Tibial nerve (tissue), 4 donors: Measurements from ENCODE around the gene GNG7. TPM values are rescaled to one million over a fixed set of nuclear protein-coding genes. Genes with fewer than 3 reads are reported as not detected.

Experiments used
- DNase-seq, 2 donors: peaks; one replicate each; pipeline ENCODE4 v3.0.0-alpha.2; 2019; ENCODE audit warnings: low spot score in 2 of 2
- H3K27ac ChIP-seq, 4 donors: fragments of 200-600 bp; sonication (generic) in 3 of 4; one replicate each; pipeline ENCODE4 v1.5.1; 2017 to 2019; ENCODE audit warnings: mild to moderate bottlenecking in 1 of 4
- H3K27me3 ChIP-seq, 2 donors: fragments of 200-600 bp; sonication (generic) in 1 of 2; one replicate each; pipeline versions ENCODE4 v1.5.1 to v1.6.0; 2017 to 2019
- H3K36me3 ChIP-seq, 3 donors: fragments of 200-600 bp; sonication (generic); one replicate each; pipeline ENCODE4 v1.5.1; 2018 to 2019
- H3K4me1 ChIP-seq, 4 donors: fragments of 200-600 bp; sonication (generic) in 3 of 4; one replicate each; pipeline ENCODE4 v1.5.1; 2017 to 2019
- H3K4me3 ChIP-seq, 4 donors: fragments of 200-600 bp; sonication (generic) in 3 of 4; one replicate each; pipeline ENCODE4 v1.5.1; 2017 to 2019; ENCODE audit warnings: mild to moderate bottlenecking in 1 of 4, moderate library complexity in 1 of 4
- H3K9me3 ChIP-seq, 4 donors: fragments of 200-600 bp; sonication (generic) in 3 of 4; one replicate each; pipeline ENCODE4 v1.5.1; 2017 to 2019
- CTCF ChIP-seq, 5 experiments: fragments of 200-600 bp in 3 of 5; fragments of 450-650 bp in 2 of 5; sonication (generic) in 3 of 5; IDR thresholded peaks; one replicate each; pipeline ENCODE4 v1.5.1; 2016 to 2019; ENCODE audit warnings: antibody characterized with exemption in 5 of 5, mild to moderate bottlenecking in 3 of 5, moderate library complexity in 2 of 5
- EP300 ChIP-seq, 2 donors: sonication (generic); formaldehyde crosslinking; IDR thresholded peaks; one replicate each; pipeline ENCODE4 v1.6.1; 2017; ENCODE audit warnings: antibody characterized with exemption in 2 of 2, mild to moderate bottlenecking in 1 of 2
- POLR2A ChIP-seq, 2 donors: fragments of 450-650 bp; IDR thresholded peaks; one replicate each; pipeline ENCODE4 v1.6.1; 2017; ENCODE audit warnings: antibody characterized with exemption in 2 of 2, mild to moderate bottlenecking in 2 of 2, moderate library complexity in 2 of 2
- WGBS, 2 donors: methylation state at CpG; one replicate each; pipeline ENCODE4 v1.1.5; 2018; 5-methylcytosine and 5-hydroxymethylcytosine counted together
- total RNA-seq, 4 donors: library from RNA; depleted of rRNA; stranded (reverse); fragments of >200 nt; gene quantifications; one replicate each; pipeline ENCODE4 v1.1.0, GENCODE V29; 2016

GNG7 gene
- total RNA-seq, 4 donors from 2014 or later = 2.6 to 5.3 (median 3.5) TPM

DNA sequence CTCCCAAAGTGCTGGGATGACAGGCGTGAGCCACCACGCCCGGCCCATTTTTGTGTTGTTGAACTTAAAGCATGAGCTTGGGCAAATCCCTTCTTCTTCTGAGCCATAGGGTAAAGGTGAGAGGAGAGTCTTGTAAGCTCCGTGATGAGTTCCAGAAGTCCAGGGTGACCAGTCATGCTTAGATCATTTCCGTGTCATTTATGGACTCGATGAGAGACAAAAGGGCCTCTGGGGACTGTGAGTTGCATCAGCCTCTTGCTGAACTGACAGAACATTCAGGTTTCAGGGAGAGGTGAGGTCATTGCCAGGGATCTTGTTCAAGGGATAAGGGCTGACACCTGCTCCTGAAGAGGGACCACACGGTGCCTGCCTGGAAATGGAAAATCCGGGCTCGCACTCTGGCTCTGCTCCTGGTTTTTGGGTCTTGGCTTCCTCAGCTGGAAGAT is 173.0 kb downstream of the GNG7 start:
- H3K4me3 ChIP-seq = no peak overlapping the region
- no peaks in the 10 kb centered on the region for H3K36me3 ChIP-seq
- 83 to 87% methylated on average over 8 to 9 of the region's 9 CpGs for WGBS, 2 donors
- peak in 1 of 2 donors; percentile 14 for TF ChIP-seq EP300 (IDR thresholded peaks at IDR 0.05)
- TF ChIP-seq CTCF (IDR thresholded peaks at IDR 0.05) = no peak
- TF ChIP-seq POLR2A (IDR thresholded peaks at IDR 0.05) = no peak
- no peak for DNase-seq
- peak overlapping the region in 1 of 4 donors; percentile 15 for H3K27ac ChIP-seq
- H3K4me1 ChIP-seq = peaks cover 0 to 19% (median 2%) of the 10 kb centered on the region in 4 donors
- peaks cover 0 to 15% (median 0%) of the 10 kb centered on the region in 4 donors for H3K9me3 ChIP-seq
- H3K27me3 ChIP-seq = no peaks in the 10 kb centered on the region

GRCh38 chr19:2528675-2529101 is 173.8 kb downstream of the GNG7 start:
- H3K4me1 ChIP-seq = peaks cover 0 to 25% (median 6%) of the 10 kb centered on the region in 4 donors
- TF ChIP-seq POLR2A (IDR thresholded peaks at IDR 0.05) (no peak), CTCF (IDR thresholded peaks at IDR 0.05) (no peak), EP300 (IDR thresholded peaks at IDR 0.05) (no peak)
- H3K9me3 ChIP-seq = peaks cover 0 to 8% (median 0%) of the 10 kb centered on the region in 4 donors
- no peaks in the 10 kb centered on the region for H3K36me3 ChIP-seq
- H3K27ac ChIP-seq = no peak overlapping the region
- H3K4me3 ChIP-seq = no peak overlapping the region
- no peak for DNase-seq
- WGBS, 2 donors = 77 to 91% methylated on average over 8 of the region's 8 CpGs
- no peaks in the 10 kb centered on the region for H3K27me3 ChIP-seq

DNA sequence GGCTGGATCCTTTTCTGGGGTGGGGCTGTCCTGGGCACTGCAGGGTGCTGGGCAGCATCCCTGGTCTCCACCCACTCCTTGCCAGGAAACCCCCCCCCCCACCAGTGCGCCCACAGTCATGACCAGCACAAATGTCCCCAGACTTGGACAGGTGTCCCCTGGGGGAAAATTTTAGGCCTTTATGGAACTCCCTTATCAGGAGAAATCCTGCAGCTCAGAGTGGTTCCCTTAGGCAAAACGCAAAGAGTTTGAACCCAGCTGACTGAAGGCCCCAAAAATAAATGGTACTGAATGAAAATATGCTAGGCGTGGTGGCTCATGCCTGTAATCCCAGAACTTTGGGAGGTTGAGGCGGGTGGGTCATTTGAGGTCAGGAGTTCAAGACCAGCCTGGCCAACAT is 174.8 kb downstream of the GNG7 start:
- H3K27me3 ChIP-seq = no peaks in the 10 kb centered on the region
- no peaks in the 10 kb centered on the region for H3K36me3 ChIP-seq
- WGBS, 2 donors = 86 to 87% methylated on average over 3 to 4 of the region's 4 CpGs
- no peak overlapping the region for H3K4me3 ChIP-seq
- H3K4me1 ChIP-seq = peaks cover 0 to 25% (median 6%) of the 10 kb centered on the region in 4 donors
- no peak for DNase-seq
- no peak overlapping the region for H3K27ac ChIP-seq
- peaks cover 0 to 8% (median 0%) of the 10 kb centered on the region in 4 donors for H3K9me3 ChIP-seq
- TF ChIP-seq CTCF (IDR thresholded peaks at IDR 0.05) (no peak), POLR2A (IDR thresholded peaks at IDR 0.05) (no peak), EP300 (IDR thresholded peaks at IDR 0.05) (no peak)

DNA sequence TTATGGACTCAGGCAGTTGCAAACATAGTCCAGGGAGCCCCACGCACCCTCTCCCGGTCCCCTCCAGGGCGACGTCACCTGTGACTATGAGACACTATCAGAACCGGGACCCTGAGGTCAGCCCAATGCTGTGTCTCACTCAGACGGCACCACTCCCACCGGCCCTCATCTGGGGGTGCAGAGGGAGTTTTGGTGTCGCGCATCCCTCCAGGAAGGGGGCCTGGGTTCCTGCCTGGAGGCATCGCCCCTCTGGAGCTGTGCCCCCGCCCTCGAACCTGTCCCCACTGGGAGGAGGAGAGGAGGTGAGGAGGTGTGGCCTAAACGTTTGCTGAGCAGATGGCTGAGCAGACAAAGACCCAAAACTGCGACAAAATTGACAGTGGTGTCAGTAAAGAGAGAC is 175.3 kb downstream of the GNG7 start:
- no peaks in the 10 kb centered on the region for H3K27me3 ChIP-seq
- no peak overlapping the region for H3K4me3 ChIP-seq
- peaks cover 0 to 4% (median 0%) of the 10 kb centered on the region in 4 donors for H3K9me3 ChIP-seq
- TF ChIP-seq POLR2A (IDR thresholded peaks at IDR 0.05) = no peak
- TF ChIP-seq CTCF (IDR thresholded peaks at IDR 0.05) = no peak
- TF ChIP-seq EP300 (IDR thresholded peaks at IDR 0.05) = no peak
- no peak overlapping the region for H3K27ac ChIP-seq
- 80 to 88% methylated on average over 13 to 14 of the region's 14 CpGs for WGBS, 2 donors
- DNase-seq = no peak
- peaks cover 0 to 25% (median 6%) of the 10 kb centered on the region in 4 donors for H3K4me1 ChIP-seq
- no peaks in the 10 kb centered on the region for H3K36me3 ChIP-seq

DNA sequence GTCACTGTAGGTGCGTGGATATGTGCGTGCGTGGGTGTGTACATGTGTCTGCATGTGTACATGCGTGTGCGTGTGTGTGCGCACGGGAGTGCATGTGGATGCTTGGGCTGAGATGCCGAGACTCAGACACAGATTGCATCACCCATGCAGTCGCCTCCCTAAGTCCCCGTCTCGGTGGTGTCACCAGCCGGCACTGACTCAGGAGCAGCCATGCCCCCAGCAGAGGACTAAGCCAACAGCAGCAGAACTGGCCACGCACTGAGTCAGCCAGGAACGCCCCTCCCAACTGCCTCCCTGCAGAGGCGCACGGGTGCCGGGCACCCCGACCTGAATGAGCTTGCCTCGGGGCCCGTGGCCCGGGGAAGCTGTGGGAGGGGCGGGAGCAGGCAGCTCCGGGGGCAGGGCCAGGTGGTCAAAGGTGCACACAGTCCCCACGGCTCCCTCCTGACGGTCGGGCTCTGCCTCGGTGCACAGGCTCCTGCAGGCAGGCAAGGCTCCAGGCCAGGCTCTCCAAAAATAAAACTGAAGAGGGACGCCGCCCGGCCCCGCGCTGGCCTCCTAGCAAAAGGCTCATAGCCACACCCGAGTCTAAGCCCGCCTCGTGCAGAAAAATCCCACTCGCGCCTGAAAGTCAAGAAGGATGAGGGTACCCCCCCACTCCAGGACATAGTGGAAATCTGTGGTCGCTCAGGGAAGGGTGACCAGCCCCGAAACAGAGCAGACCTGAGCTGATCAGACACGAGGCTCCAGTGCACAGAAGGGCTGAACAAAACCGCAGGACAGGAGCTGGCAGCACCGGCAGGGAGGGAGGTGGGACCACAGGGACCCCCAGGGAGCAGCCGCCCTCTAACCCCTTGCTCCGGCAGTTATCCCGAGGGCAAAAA is 177.4 kb downstream of the GNG7 start:
- no peaks in the 10 kb centered on the region for H3K27me3 ChIP-seq
- no peaks in the 10 kb centered on the region for H3K9me3 ChIP-seq
- H3K4me3 ChIP-seq = peak overlapping the region in 1 of 4 donors; percentile 22
- DNase-seq = no peak
- H3K4me1 ChIP-seq = peaks cover 0 to 25% (median 6%) of the 10 kb centered on the region in 4 donors
- H3K36me3 ChIP-seq = no peaks in the 10 kb centered on the region
- peak overlapping the region in 2 of 4 donors; percentile 24 to 36 for H3K27ac ChIP-seq
- TF ChIP-seq EP300 (IDR thresholded peaks at IDR 0.05) (no peak), POLR2A (IDR thresholded peaks at IDR 0.05) (no peak), CTCF (IDR thresholded peaks at IDR 0.05) (no peak)
- WGBS, 2 donors = 57 to 60% methylated on average over 31 to 41 of the region's 45 CpGs
